A673 (cell line): ENCODE data around the gene CDKAL1. TPM values are rescaled to one million over a fixed set of nuclear protein-coding genes. Genes with fewer than 3 reads are reported as not detected.

Experiments used
- BruUV-seq: library from RNA; stranded (reverse); fragments of 400-500 nt; replicated peaks from 2 replicates; lab custom pipeline; 2021; lab: Mats Ljungman, UMichigan
- CTCF ChIA-PET: fragments of 300-600 bp; sonication (Branson Sonifier 250); formaldehyde crosslinking; loops from one replicate; lab custom pipeline; 2022; ENCODE audit warnings: antibody characterized with exemption; lab: Charles Lee
- POLR2A ChIA-PET: fragments of 300-600 bp; sonication (Branson Sonifier 250); formaldehyde crosslinking; loops from one replicate; lab custom pipeline; 2022; ENCODE audit warnings: antibody characterized with exemption; ENCODE audit not compliant: low non-redundant PET; lab: Charles Lee
- DNase-seq: peaks from one replicate; pipeline ENCODE4 v3.0.0-alpha.2; 2015; ENCODE audit warnings: low spot score
- H3K27ac ChIP-seq: fragments of 200-600 bp; sonication (generic); 2 replicates; pipeline ENCODE4 v1.5.1; 2016; ENCODE audit warnings: mixed run types, low read depth, mild to moderate bottlenecking, mixed read lengths, antibody characterized with exemption, low read length; ENCODE audit not compliant: poor library complexity, severe bottlenecking
- H3K27me3 ChIP-seq: fragments of 200-600 bp; sonication (generic); replicated peaks from 2 replicates; pipeline ENCODE4 v1.6.1; 2017; ENCODE audit warnings: mixed run types, low read depth, mild to moderate bottlenecking, mixed read lengths, antibody characterized with exemption, low read length; ENCODE audit not compliant: insufficient read depth, poor library complexity
- H3K36me3 ChIP-seq: fragments of 200-600 bp; sonication (generic); 2 replicates; pipeline ENCODE4 v1.6.1; 2016; ENCODE audit warnings: mixed run types, mild to moderate bottlenecking, mixed read lengths, antibody characterized with exemption, low read length; ENCODE audit not compliant: insufficient read depth, poor library complexity, severe bottlenecking
- H3K4me1 ChIP-seq: fragments of 200-600 bp; sonication (generic); 2 replicates; pipeline ENCODE4 v1.6.1; 2017; ENCODE audit warnings: mixed run types, mild to moderate bottlenecking, mixed read lengths, antibody characterized with exemption, low read length; ENCODE audit not compliant: insufficient read depth, poor library complexity, severe bottlenecking
- H3K4me3 ChIP-seq: fragments of 200-600 bp; sonication (generic); 2 replicates; pipeline ENCODE4 v1.5.1; 2016; ENCODE audit warnings: low read depth, mixed run types, mild to moderate bottlenecking, mixed read lengths, low read length; ENCODE audit not compliant: poor library complexity, severe bottlenecking
- H3K9me3 ChIP-seq: fragments of 200-600 bp; sonication (generic); 2 replicates; pipeline ENCODE4 v1.6.1; 2016; ENCODE audit warnings: mixed run types, low read depth, mild to moderate bottlenecking, mixed read lengths, antibody characterized with exemption, low read length; ENCODE audit not compliant: poor library complexity, severe bottlenecking
- CTCF ChIP-seq: fragments of 300-800, 200-600 bp; sonication (generic); conservative IDR thresholded peaks from 2 replicates; pipeline ENCODE4 v1.5.1; 2017; ENCODE audit warnings: low read depth, mild to moderate bottlenecking, antibody characterized with exemption, low read length, moderate library complexity, mixed read lengths
- EZH2 ChIP-seq: fragments of 200-600 bp; sonication (generic); IDR thresholded peaks from 2 replicates; pipeline ENCODE4 v1.6.1; 2017; ENCODE audit warnings: borderline replicate concordance, low read depth, mild to moderate bottlenecking, mixed read lengths, antibody characterized with exemption, low read length; ENCODE audit not compliant: poor library complexity, severe bottlenecking
- intact Hi-C: fragments of 100-400 bp; cut with micrococcal nuclease; formaldehyde crosslinking; loops from one replicate; pipeline ENCODE4 v1.10.0; 2022; ENCODE audit not compliant: unreplicated experiment
- total RNA-seq: library from RNA; stranded (reverse); gene quantifications from 2 replicates; pipeline ENCODE4 v1.2.3, GENCODE V29; 2021

Gene CDKAL1
- total RNA-seq, 1 experiment from 2014 or later = 35.5 TPM

DNA sequence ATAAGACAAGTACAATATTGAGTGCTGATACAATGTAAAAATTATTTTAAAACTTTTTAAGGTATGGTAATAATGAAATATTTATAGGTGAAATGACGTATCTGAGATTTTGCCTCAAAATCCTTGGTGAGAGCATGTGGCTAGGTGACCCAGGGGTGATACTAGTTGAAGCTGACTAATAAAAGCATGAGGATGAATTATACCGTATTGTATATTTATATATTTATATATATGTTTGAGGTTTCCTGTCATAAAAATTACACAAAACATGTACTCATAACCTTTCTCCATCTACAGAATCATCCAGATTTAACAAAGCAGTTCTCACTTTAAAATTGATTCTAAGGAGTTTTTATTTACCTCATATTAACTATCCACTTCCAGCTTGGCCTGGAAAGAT, 358.1 kb downstream of the CDKAL1 start:
- Histone ChIP-seq H3K4me1 (no peaks in the 10 kb centered on the region), H3K4me3 (no peak overlapping the region), H3K27ac (no peak overlapping the region), H3K27me3 (no peaks in the 10 kb centered on the region), H3K9me3 (no peaks in the 10 kb centered on the region), H3K36me3 (no peaks in the 10 kb centered on the region)
- ChIA-PET CTCF (interaction anchor here (0.5 kb wide), 1 partner anchor 696 kb away, joined by 6 read pairs; no protein-coding TSS in a partner anchor), POLR2A (no interaction called here)
- no peak for DNase-seq
- no TSS peak for BruUV-seq
- intact Hi-C loops = no loop called here
- no peak for TF ChIP-seq EZH2
- TF ChIP-seq CTCF = no peak

DNA sequence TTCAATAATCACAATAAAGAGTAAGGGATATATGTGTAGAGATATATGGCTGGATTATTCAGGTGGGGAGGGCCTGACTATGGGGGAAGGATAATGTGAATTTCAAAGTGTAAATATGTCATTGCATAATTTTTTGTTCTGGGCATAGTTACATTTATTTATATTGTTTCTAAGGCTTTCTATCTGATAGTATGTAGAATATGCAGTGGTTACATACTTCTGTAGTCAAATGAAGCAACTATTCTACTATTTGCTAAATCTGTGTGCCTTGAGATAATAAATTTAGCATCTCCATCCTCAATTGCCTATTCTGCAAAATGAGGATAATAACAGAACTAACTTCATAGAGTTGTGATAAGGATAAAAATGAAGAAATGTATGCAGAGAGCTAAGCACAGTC, 359.2 kb downstream of the CDKAL1 start:
- Histone ChIP-seq H3K4me3 (no peak overlapping the region), H3K4me1 (no peaks in the 10 kb centered on the region), H3K36me3 (no peaks in the 10 kb centered on the region), H3K27me3 (no peaks in the 10 kb centered on the region), H3K9me3 (no peaks in the 10 kb centered on the region), H3K27ac (no peak overlapping the region)
- no peak for TF ChIP-seq EZH2
- no peak for TF ChIP-seq CTCF
- ChIA-PET POLR2A (no interaction called here), CTCF (no interaction called here)
- BruUV-seq = no TSS peak
- no peak for DNase-seq
- intact Hi-C loops = no loop called here

GRCh38 chr6:20900389-20901160, 366.3 kb downstream of the CDKAL1 start:
- Histone ChIP-seq H3K27me3 (no peaks in the 10 kb centered on the region), H3K4me1 (no peaks in the 10 kb centered on the region), H3K9me3 (peaks cover under 1% of the 10 kb centered on the region), H3K36me3 (no peaks in the 10 kb centered on the region), H3K27ac (no peak overlapping the region), H3K4me3 (no peak overlapping the region)
- no peak for DNase-seq
- intact Hi-C loops = no loop called here
- CTCF ChIA-PET = no interaction called here
- TF ChIP-seq CTCF = no peak
- POLR2A ChIA-PET = no interaction called here
- BruUV-seq = no TSS peak
